GM19023 (cell line): ENCODE data around the gene NPIPB2.
"Not testable (repeated sequence)": the region's sequence is repeated elsewhere in the genome, so short reads cannot be mapped to it uniquely, and the experiment has no call there.

ENCODE experiments used
- ATAC-seq: cut with Tn5 transposase; IDR thresholded peaks from one replicate; pipeline ENCODE4 v1.9.1; 2021; ENCODE audit warnings: mild to moderate bottlenecking, moderate library complexity; ENCODE audit not compliant: unreplicated experiment

NPIPB2 gene

DNA sequence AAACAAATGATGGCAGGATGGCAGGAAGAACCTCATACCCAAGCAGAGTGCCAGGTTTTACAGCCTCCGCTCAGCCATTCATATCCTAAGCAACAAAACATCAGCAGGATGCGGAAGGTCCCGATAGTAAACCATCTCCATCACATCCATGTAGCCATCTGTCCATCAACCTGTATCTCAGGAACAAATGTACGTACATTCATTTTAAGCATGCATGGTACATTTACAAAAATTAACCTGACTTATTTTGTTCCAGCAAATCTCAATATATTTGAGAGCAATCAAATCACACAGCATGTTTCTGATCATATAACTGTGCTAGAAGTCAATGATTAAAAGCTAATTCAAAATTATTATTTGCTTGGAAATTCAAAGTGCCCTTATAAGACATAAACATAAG, at the start of gene NPIPB2:
TSS of gene NPIPB2 (minus strand) at position 101 of the 400 bp plus-strand sequence. CDS start at position 101, 0 bp downstream.
- not testable (repeated sequence) for ATAC-seq

DNA sequence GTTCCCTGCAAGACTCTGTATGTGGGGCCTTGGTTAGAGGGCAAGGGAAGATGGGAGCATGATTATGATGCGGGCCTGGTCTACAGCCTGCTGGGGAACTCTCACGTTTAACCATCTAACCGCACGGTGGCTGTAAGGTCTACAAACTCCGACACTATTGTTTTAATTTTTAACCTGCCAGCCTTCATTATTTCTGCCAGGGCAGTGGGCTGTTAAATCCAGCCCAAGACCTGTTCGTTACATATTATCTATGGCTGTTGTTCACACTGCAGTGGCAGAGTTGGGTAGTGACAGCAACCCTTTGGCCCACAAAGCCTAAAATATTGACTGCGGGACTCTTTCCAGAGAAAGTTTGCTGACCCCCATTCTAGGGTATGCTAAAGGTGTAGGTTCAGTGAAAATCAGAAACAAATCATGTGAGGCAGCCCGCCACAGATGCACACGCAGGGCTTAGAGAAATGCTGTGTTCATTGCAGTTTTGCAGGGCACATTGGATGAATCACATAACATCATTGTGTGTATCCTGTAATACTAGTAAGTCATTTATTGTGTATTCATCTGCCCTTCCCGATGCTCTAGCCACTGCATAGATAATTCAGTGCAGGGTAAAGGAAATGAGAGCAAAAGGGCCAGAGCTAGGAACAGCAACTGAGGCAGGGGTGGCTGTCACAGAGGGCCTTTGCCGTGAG, 49.0 kb upstream of the NPIPB2 start:
- ATAC-seq, result no peak

DNA sequence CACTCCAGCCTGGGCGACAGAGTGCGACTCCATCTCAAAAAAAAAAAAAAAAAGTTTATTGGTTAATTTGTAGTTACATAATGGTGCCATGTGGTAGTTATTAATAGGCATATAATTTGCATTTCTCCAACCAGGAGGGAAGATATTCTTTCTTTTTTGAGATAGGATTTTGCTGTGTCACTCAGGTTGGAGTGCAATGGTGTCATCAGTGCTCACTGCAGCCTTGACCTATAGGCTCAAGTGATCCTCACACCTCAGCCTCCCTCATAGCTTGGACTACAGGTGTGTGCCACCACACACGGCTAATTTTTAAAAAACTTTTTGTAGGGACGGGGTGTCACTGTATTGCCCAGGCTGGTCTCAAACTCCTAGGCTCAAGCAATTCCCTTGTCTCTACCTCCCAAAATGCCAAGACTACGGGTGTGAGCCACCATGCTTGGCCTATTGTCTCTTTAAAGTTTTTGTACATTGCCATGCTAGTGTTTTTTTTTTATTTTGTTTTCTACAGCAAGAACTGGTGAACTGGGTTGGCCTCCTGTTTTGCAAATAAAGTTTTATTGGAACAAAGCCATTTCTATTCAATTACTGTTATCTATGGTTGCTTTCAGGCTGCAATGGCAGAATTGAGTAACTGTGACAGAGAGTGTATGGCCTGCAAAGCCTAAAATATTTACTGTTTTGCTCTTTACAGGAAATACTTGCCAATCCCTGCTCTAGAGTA, 46.6 kb upstream of the NPIPB2 start:
- ATAC-seq, result no peak

DNA sequence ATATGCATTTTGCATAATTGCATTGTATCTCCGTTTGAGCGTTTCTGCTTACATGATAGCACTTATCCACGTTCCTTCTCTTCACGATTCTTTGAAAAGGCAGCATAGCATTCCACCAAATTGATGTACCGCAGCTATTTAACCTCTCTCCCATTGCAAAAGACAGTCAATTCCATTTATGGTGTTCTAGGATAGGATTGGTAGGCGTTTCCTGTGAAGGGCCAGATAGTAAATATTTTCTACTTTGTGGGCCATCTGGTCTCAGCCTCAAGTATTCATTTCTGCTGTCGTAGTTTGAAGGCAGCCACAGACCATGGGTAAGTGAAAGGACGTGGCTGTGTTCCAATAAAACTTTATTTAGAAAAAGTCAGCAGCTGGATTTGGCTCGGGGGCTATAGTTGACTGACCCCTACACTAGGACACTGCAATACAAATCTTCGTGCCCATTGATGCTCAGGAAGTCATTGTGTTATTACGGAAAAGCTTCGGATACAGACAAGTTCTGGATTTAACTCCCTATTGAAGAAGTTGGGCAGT, 44.7 kb upstream of the NPIPB2 start:
- no peak for ATAC-seq

DNA sequence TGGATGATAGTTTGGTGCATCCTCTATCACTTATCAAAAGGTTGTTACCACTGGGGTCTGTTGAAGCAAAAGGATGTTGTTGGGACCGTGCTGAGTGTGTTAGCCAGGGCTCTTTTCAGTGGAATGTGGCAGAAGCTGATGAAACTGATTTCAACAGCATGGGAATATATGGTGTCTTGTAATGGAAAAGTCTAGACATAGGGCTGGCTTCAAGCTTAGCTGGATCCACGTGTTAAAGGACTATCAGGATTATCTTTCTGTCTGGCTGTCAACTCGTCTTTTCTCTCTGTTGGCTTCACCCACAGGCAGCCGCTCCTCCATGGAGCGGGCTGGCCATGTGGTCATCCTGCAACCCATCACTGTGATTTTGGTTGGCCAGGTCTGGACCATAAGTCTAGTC, 43.4 kb upstream of the NPIPB2 start:
- no peak for ATAC-seq

DNA sequence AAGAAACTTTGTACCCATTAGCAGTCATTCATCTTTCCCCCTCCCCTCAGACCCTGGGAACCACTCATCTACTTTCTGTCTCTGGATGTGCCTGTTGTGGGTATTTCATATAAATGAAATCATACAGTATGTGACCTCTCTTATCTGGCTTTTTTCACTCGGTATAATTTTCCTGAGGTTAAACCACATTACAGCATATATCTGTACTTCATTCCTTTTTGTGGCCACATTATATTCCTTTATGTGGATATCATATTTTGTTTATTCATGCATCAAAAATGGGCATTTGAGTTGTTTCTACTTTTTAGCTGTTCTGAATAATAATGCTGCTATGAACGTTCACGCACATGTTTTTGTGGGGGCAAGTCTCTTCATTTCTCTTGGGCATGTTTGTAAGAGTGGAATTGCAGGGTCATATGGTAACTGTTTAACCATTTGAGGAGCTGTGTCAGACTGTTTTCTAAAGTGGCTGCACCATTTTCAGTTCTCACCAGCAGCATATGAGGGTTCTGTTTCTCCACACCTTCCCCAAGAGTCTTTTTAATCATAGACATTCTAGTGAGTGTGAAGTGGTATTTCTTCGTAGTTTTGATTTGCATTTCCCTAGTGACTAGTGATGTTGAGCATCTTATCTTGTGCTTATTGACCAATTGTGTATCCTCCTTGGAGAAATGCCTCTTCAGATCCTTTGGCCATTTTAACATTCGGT, 38.4 kb upstream of the NPIPB2 start:
- ATAC-seq, result no peak

DNA sequence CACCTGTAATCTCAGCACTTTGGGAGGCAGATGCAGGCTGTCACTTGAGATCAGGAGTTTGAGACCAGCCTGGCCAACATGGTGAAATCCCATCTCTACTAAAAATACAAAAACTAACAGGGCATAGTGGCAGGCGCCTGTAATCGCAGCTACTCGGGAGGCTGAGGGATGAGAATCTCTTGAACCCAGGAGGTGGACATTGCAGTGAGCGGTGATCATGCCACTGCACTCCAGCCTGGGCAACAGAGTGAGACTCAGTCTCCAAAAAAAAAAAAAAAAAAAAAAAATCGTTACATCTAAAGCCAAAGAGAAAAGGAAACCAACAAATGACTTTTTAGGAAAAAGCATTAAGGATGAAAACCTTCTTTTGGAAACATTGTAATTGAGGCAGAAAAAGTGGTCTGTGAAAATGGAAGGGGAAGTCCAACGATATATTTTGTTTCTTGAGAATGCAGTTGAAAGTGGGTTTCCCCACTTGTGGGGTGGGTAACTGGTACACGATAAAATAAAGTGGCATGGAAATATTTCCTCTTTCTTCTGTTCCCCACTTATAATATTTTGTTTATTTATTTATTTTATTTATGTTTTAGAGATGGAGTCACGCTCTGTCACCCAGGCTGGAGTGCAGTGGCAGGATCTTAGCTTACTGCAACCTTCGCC, 37.3 kb upstream of the NPIPB2 start:
- no peak for ATAC-seq

DNA sequence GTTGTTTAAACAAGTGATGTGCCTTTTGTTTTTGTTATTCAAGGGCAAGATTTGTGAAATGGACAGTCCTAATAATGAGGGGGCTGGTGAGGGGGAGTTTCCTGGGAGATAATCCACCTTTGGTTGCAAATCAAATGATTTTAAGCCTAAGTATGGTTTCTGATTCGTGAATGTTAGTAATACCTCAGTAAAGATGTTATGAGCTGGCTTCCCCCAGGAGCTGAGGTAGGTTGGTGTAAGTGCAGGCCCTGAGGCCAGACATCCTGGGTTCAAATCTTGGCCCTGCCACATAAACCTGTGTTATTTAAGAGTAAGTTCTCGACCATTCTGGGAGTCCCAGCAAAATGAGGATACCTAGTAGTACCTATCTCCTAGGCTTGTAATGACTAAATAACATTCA, 36.2 kb upstream of the NPIPB2 start:
- no peak for ATAC-seq

DNA sequence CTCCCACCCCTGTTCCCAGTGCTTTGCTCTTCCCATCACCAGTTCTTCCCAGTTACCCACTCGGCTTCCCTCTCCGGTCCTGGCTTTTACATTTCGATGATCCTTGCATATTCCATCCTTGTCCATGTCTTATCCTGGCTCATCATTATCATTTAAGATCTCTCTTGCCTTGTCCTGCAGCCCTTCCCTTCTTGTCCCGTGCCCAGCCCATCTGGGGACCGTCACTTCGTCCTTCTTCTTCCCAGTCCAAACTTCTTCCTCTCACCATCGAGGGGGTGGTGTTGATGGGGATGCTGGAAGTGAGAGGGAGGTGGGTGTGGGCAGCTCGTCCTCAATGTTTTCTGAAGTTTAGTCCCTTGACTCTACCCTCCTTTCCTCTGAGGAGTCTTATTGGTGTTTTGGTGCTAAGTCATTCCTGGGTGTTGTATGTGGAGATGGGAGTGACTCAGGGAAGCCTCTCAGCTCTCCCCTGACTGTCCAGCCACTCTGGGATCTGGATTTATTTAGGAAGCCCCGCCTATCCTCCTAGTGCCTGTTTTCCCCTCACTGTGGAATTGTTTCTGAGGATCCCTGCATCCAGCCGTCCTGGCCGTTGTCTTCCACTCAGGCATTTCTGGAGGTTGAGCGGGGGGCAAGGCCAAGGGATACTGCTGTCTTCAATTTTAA, 35.7 kb upstream of the NPIPB2 start:
- no peak for ATAC-seq

DNA sequence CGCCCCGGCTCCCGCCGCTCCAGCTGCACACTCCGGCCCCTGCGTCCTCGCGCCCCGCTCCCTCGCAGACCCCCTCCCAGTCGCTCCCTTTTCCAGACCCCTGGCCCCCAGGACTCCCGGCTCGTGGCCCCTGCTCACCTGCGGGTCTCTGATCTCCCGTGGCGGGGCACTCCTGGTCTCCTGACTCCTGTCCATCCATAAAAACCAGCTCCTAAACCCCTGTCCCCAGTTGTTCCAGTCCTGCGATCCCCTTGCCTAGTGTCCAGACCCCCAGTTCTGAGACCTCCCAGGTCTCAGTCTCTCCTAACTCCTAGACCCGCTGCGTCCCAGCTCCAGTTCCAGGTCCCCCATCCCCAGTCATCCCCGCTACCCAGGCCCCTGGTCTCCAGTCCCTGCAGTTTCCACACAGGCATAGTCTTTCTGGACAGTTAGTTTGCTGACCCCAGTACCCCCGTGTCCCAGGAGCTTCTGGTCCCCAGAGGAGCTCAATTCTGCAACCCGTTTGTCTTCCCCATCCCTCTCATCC, 35.1 kb upstream of the NPIPB2 start:
- no peak for ATAC-seq

DNA sequence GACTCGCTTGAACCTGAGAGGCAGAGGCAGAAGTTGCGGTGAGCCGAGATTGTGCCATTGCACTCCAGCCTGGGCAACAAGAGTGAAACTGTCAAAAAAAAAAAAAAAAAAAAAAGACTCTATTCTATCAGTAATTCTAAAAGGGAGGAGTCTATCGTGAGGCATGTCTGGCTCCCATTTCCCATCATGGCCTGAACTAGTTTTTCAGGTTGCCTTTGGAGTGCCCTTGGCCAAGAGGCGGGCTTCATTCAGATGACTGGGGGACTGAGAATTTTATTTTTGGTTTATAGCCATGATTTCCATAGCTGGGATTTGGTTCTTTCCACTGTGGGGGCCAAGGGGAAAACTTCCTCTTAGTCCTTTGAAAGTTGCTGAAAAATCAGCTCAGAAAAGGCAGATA, 31.2 kb upstream of the NPIPB2 start:
- no peak for ATAC-seq

DNA sequence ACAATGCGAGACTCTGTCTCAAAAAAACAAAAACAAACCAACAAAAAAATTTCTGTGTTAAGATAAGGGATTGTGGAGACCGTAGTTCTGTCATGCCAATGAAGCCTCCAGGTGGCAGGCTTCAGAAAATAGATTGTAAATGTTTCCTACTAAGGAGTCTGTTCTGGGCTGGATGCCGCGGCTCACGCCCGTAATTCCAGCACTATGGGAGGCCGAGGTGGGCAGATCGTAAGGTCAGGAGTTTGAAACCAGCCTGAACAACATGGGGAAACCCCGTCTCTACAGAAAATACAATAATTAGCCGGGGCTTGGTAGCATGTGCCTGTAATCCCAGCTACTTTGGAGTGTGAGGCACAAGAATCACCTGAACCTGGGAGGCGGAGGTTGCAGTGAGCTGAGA, 30.3 kb upstream of the NPIPB2 start:
- ATAC-seq, result no peak

DNA sequence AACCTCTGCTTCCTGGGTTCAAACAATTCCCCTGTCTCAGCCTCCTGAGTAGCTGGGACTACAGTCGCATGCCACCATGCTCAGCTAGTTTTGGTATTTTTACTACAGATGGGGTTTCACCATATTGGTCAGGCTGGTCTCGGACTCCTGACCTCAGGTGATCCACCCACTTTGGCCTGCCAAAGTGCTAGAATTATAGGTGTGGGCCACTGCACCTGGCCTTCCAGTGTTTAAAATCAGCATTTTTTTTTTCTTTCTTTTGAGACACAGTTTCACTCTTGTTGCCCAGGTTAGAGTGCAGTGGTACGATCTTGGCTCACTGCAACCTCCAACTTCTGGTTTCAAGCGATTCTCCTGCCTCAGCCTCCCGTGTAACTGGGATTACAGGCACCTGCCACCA, 28.4 kb upstream of the NPIPB2 start:
- peak; percentile 49 for ATAC-seq

DNA sequence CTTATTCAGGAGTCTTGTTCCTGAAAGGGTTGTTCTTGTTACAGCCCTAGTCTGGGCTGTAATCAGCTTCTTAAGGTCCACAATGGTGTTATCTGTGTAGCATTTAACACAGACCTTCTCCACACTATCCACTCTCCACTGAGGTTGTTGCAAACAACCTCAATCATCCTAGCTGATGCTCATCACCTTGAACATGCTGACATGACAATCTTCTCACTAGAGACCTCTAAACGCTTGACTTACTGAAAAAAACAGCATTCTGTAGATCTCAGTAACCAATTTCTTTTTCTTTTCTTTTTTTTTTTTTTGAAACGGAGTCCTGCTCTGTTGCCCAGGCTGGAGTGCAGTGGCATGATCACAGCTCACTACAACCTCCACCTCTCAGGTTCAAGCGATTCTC, 26.7 kb upstream of the NPIPB2 start:
- no peak for ATAC-seq

DNA sequence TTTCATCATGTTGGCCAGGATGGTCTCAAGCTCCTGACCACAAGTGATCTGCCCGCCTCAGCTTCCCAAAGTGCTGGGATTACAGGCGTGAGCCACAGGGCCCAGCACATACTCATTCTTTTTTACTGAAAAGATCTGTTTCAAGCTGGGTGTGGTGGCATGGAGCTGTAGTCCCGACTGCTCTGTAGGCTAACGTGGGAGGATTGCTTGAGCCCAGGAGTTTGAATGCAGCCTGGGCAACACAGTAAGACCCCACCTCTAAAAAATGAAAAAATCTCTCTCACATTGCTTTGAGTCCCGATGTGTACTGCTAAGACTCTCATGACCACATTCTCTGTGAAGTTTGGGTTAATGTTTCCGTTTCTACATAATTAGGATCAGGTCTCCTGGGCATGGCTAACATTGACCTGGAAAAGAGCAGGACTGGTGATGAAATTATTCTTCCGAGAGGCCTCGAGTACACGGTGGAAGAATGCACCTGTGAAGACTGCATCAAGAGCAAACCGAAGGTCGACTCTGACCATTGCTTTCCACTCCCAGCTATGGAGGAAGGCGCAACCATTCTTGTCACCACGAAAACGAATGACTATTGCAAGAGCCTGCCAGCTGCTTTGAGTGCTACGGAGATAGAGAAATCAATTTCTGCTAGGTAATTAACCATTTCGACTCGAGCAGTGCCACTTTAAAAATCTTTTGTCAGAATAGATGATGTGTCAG, 25.5 kb upstream of the NPIPB2 start:
- ATAC-seq, result no peak

DNA sequence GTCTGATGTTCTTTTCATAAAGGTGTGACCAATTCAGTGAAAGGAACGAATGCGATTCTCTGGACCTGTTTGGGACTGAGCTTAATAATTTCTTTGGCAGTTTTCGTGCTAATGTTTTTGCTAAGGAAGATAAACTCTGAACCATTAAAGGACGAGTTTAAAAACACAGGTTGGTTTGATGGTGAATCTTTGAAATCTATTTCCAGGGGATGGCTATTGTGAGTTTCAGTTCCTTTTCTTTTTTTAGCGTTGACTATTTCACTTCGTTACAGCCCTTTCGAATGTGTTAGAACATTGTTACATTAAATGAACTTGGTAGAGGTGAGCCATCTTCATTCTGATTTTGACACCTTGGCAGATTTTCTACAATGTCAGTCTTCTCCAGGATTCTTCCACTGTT, 24.3 kb upstream of the NPIPB2 start:
- ATAC-seq, result no peak

DNA sequence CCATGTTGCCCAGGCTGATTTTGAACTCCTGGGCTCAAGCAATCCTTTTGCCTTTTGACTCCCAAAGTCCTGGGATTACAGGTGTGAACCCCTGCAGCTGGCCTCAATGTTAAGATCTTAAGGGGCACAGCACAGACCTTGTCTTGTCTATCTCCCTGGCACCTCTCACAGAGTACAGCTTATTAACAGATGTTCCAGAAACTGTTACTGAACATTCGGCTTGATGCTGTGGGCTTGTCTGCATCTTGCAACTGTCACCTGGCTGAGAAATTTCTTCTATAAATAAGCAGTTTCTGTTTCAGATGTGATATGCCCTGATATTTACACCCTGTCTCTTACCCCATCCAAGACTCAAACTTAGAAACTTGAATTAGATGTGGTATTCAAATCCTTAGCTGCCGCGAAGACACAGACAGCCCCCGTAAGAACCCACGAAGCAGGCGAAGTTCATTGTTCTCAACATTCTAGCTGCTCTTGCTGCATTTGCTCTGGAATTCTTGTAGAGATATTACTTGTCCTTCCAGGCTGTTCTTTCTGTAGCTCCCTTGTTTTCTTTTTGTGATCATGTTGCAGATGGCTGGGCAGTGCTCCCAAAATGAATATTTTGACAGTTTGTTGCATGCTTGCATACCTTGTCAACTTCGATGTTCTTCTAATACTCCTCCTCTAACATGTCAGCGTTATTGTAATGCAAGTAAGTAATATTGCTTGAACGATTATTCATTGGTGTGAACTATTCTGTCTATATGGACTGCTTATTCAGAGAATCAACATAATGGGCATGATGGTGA, 23.1 kb upstream of the NPIPB2 start, which contains the start of gene TNFRSF17:
TSS of gene TNFRSF17 (plus strand) at position 450 of the 791 bp plus-strand sequence. CDS start at position 565, 115 bp downstream.
- peak; percentile 75 for ATAC-seq

DNA sequence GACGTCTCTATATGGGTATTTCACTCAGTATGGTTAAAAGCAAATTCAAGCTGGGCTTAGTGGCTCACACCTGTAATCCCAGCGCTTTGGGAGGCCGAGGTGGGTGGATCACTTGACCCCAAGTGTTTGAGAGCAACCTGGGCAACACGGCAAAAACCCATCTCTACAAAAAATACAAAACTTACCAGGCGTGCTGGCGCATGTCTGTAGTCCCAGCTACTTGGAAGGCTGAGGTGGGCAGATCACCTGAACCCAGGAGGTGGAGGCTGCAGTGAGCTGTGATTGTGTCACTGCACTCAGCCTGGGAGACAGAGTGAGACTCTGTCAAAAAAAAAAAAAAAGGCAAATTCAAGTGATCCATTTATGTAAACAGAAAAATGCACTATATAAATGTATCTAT, 21.9 kb upstream of the NPIPB2 start:
- no peak for ATAC-seq

DNA sequence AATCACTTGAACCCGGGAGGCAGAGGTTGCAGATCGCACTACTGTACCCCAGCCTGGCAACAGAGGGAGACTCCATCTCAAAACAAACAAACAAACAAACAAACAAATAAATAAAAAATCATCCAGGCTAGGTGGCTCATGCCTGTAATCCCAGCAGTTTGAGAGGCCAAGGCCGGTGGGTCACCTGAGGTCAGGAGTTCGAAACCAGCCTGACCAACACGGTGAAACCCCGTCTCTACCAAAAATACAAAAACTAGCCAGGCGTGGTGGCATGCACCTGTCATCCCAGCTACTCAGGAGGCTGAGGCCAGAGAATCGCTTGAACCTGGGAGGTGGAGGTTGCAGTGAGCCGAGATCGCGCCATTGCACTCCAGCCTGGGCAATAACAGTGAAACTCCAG, 21.1 kb upstream of the NPIPB2 start:
- not testable (repeated sequence) for ATAC-seq
